CD4-positive, alpha-beta T cell treated with Interferon alpha-2 for 1 hour (primary cell): ENCODE data around the gene MS4A15.

Experiments used
- DNase-seq, 2 donors: peaks; one replicate each; pipeline ENCODE4 v3.0.0-alpha.2; 2020 to 2022

Gene MS4A15

GRCh38 chr11:60780065-60780464, 23.4 kb downstream of the MS4A15 start:
- DNase-seq = no peak

- DNase-seq = no peak
These were observed 24.1 kb downstream of the MS4A15 start for GRCh38 chr11:60780774-60781173.

- no peak for DNase-seq
These were observed 24.8 kb downstream of the MS4A15 start for GRCh38 chr11:60781286-60781980.

- no peak for DNase-seq
These were observed 25.3 kb downstream of the MS4A15 start for GRCh38 chr11:60781981-60782316.

- DNase-seq = no peak
These were observed 25.9 kb downstream of the MS4A15 start for GRCh38 chr11:60782393-60783140.

- DNase-seq = no peak
These were observed 26.4 kb downstream of the MS4A15 start for GRCh38 chr11:60783141-60783484.

GRCh38 chr11:60783911-60784310, 27.2 kb downstream of the MS4A15 start:
- DNase-seq = no peak

GRCh38 chr11:60785136-60785535, 28.5 kb downstream of the MS4A15 start, which contains the start of gene MS4A10:
Gene MS4A10 (plus strand): TSS chr11:60785333. CDS start chr11:60790336, 5,003 bp downstream.
- no peak for DNase-seq

- no peak for DNase-seq
These were observed 29.2 kb downstream of the MS4A15 start for GRCh38 chr11:60785806-60786361.

- DNase-seq = no peak
These were observed 30.3 kb downstream of the MS4A15 start for GRCh38 chr11:60786811-60787567.

GRCh38 chr11:60788401-60789125, 31.9 kb downstream of the MS4A15 start:
- DNase-seq = no peak

- no peak for DNase-seq
These were observed 34.1 kb downstream of the MS4A15 start for GRCh38 chr11:60790726-60791125.

- DNase-seq = no peak
These were observed 34.7 kb downstream of the MS4A15 start for GRCh38 chr11:60791153-60791933.

GRCh38 chr11:60792521-60792920, 35.9 kb downstream of the MS4A15 start:
- DNase-seq = no peak

- DNase-seq = no peak
These were observed 38.6 kb downstream of the MS4A15 start for GRCh38 chr11:60795291-60795690.

GRCh38 chr11:60797846-60798630, 41.4 kb downstream of the MS4A15 start:
- no peak for DNase-seq

- DNase-seq = no peak
These were observed 42.0 kb downstream of the MS4A15 start for GRCh38 chr11:60798631-60799030.

- DNase-seq = no peak
These were observed 44.5 kb downstream of the MS4A15 start for GRCh38 chr11:60801194-60801593.

GRCh38 chr11:60803273-60803936, 46.7 kb downstream of the MS4A15 start:
- DNase-seq = no peak

GRCh38 chr11:60809249-60809648, 52.6 kb downstream of the MS4A15 start:
- no peak for DNase-seq

- DNase-seq = no peak
These were observed 53.0 kb downstream of the MS4A15 start for GRCh38 chr11:60809691-60810090.
